Activated effector memory CD4-positive, alpha-beta T cell treated with anti-CD3 and anti-CD28 coated beads, Interleukin-2, amount 50 U/mL, for 16 hours (primary cell): ENCODE results near the gene EML6.

Experiments used
- DNase-seq: peaks from one replicate; pipeline ENCODE4 v3.0.0-alpha.2; 2020

Gene EML6

GRCh38 chr2:54708584-54709335 lies 14.7 kb upstream of the EML6 start:
- DNase-seq = no peak

GRCh38 chr2:54709336-54709809 lies 14.1 kb upstream of the EML6 start:
- no peak for DNase-seq

GRCh38 chr2:54710216-54710615 lies 13.2 kb upstream of the EML6 start:
- DNase-seq = no peak

GRCh38 chr2:54712516-54712915 lies 10.9 kb upstream of the EML6 start:
- no peak for DNase-seq

GRCh38 chr2:54714996-54715395 lies 8.5 kb upstream of the EML6 start:
- DNase-seq = no peak

GRCh38 chr2:54716375-54716774 lies 7.1 kb upstream of the EML6 start:
- DNase-seq = no peak

GRCh38 chr2:54720563-54720962 lies 2.9 kb upstream of the EML6 start:
- no peak for DNase-seq

- DNase-seq = no peak
These were observed 821 bp upstream of the EML6 start for GRCh38 chr2:54722641-54723040.

- DNase-seq = no peak
These were observed 616 bp downstream of the EML6 start for GRCh38 chr2:54723996-54724559.

- DNase-seq = peak; percentile 73
These were observed 1.3 kb downstream of the EML6 start for GRCh38 chr2:54724560-54725342.

- DNase-seq = no peak
These were observed 2.1 kb downstream of the EML6 start for GRCh38 chr2:54725343-54726099.

GRCh38 chr2:54726431-54726830 lies 3.0 kb downstream of the EML6 start:
- no peak for DNase-seq

GRCh38 chr2:54726940-54727339 lies 3.5 kb downstream of the EML6 start:
- DNase-seq = no peak

GRCh38 chr2:54728669-54729120 lies 5.2 kb downstream of the EML6 start:
- DNase-seq = no peak

GRCh38 chr2:54735636-54736035 lies 12.2 kb downstream of the EML6 start:
- DNase-seq = no peak

GRCh38 chr2:54738281-54738680 lies 14.8 kb downstream of the EML6 start:
- no peak for DNase-seq

GRCh38 chr2:54740333-54740732 lies 16.9 kb downstream of the EML6 start:
- DNase-seq = no peak

- no peak for DNase-seq
These were observed 17.8 kb downstream of the EML6 start for GRCh38 chr2:54741250-54741649.

- DNase-seq = no peak
These were observed 26.6 kb downstream of the EML6 start for GRCh38 chr2:54750040-54750439.

- DNase-seq = no peak
These were observed 29.0 kb downstream of the EML6 start for GRCh38 chr2:54752439-54752838.

- no peak for DNase-seq
These were observed 32.3 kb downstream of the EML6 start for GRCh38 chr2:54755641-54756326.

- DNase-seq = no peak
These were observed 34.0 kb downstream of the EML6 start for GRCh38 chr2:54757500-54757899.
